Suppressor macrophage treated with lipopolysaccharide for 4 hours (primary cell): ENCODE data around the gene CITED4.

Source experiments
- DNase-seq: peaks from one replicate; pipeline ENCODE4 v3.0.0-alpha.2; 2020

The CITED4 gene

DNA sequence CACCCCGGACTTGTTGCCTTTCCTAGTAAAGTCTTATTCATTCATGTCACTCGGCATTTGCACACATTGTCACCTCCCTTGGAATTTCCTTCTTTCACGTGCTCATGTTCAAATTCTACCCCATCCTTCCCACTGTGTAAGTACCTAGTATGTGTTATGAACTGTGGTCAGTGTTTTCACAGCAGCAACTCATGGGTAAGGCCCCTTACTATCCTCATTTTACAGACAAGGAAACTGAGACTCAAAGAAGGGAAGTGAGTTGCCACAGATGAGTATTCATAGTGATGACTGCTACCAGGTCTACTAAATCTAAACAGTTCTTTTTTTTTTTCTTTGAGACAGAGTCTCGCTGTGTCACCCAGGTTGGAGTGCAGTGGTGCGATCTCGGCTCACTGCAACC lies 10.5 kb downstream of the CITED4 start:
- DNase-seq = peak; percentile 35

DNA sequence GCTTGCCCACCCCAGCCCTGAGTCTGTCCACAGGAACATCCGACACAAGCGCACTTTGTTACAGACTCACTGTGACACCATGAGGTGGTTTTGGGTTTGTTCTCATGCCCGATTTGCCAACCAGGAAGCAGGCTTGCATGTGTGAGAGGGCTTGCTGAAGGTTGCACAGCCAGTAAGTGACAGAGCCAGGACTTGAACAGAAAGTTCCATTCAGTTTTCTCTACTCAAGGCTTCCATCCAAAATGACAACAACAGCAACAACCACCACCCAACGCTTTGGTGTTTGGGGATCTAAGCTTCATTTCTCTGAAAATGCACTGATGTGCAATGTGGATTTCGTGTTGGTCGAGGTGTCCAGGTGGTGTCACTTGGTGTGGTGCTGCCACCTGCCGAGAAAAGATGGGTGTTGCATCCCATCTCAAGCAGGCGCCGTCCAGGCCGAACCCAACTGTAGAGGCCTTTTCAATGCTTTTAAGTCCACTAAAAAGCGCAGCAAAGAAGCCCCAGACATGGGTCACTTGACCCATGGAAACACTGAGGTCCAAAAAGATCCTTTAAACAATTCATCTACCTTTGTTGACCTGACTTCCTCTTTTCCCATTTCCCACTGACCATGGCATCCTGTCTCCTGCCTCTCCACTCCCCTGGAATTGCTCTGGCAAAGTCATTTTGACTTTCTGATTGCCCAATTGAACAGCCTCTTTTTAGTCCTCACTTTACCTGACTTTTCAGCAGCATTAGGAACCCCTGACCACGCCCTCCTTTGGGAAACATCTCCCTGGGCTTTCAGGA lies 12.2 kb downstream of the CITED4 start:
- DNase-seq = peak; percentile 72

DNA sequence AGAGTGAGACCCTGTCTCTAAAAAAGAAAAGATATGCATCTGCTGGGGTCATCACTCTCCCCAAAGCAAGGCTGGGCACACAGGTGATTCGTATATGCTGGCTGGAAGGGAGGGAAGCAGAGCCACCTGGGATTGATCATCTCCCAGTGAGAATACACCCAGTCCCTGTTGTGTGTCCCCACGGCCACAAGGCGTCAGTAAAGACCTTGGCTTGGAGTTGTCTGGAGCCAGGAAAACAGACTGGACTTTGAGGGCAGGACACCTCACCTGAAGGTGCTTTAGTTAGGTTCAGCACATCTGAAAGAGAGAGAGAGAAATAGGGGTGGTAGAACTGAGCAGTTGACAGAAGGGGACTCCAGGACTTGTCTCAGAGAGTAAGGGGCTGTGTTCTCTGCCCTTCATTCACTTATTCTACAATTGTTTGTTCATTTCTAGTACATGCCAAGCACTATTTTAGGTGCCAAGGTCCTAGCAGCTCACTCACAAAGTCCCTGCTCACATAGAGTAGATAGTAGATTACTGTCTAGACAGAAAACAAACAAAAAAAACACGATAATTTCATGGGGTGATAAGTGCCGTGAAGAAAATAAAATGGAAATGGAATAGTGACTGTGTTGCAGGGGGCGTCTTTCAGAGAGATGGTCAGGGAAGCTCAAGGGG lies 13.5 kb downstream of the CITED4 start:
- DNase-seq = peak; percentile 71

DNA sequence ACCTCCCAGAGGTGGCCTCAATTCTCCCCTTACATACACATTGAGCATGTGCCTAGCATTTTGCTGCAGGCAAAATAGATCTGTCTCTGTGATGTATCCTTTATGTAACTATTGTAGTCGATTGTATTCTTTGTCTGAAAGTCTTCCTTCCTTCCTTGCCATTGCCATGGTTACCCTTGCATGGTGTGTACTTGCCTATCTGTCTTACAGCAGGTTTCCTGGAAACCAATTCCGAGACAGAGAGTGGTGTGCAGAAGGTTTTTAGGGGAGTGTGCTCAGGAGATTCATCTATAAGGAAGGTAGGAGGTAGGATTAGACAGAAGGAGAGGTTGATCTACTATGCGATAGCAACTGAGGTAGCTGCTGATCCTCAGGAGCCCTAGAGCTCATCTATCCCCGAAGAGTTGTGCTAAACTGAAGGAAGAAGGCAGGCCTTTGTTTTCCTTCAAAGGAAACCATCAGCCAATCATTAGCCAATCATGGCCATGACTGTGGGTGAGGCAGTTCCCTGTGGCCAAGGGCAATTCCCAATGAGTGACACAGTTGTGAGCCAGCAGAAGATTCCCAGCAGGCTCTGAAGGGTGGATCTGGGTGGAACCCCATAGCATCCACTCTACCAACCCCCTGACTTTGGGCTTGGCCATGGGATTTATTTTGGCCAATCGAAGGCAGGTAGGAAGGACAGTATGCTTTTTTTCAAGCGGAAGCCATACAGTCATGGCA lies 15.0 kb downstream of the CITED4 start:
- DNase-seq = no peak

DNA sequence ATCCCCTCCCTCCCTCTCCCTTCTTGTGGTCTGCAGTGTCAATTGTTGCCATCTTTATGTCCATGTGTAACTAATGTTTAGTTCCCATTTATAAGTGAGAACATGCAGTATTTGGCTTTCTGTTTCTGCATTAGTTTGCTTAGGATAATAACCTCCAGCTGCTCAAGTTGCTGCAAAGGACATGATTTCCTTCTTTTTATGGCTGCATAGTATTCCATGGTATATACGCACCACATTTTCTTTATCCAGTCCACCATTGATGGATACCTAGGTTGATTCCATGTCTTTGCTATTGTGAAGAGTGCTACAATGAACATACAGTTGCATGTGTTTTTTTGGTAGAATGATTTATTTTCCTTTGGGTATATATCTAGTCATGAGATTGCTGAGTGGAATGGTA lies 16.3 kb downstream of the CITED4 start:
- no peak for DNase-seq

DNA sequence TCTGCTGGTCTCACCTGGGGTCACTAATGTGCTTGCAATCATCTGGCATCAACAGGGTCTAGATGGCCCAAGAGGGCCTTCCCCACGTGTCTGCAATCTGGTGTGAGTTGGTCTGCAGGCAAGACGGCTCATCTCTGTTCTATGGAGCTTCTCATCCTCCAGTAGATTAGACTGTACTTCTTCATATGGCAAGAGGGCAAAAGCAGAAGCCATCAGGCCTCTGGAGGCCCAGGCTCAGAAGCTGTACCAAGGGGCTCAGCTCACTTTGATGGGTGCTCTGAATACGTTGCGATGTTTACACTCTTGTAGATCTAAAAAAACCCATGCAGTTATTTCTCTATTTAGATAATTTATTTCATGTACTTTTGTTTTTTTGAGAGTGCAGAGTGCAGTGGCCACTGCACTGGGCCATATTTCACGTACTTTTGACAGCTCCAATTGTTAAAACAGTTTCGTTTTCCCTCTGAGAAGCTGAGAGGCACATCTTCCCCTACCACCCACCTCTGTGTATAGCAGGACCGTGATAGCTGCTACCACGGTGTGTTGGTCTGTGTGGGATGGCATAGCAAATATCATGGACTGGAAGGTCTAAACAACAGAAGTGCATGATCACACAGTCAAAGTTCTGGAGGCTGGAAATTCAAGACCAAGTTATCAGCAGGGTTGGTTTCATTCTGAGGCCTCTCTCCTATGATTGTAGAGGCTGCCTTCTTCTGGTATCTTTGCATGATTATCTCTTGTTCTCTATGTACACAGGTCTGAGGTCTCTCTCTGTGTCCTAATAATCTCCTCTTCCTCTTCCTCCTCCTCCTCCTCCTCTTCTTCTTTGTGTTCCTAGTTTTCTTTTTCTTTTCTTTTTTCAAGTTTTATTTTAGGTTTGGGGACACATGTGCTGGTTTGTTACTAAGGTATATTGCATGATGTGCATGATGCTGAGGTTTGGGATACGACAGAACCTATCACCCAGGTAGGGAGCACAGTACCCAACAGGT lies 17.0 kb downstream of the CITED4 start:
- peak; percentile 32 for DNase-seq

DNA sequence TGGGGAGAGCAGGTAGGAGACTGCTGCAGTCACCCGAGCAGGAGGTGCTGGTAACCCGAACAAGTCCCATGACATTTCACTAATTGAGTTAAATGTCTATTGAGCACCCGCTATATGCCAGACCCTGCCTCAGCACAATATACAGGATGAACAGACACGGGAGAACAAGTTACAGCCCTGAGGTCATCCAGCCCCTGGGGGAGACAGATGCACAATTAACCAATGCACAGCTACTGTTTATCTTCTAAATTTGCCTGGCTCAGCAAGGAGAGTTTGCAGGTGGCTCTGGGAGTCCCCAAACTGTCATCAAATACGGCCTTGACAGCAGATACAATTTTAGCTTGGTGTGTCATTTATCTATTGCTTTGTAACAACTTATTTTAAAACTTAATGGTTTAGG lies 18.1 kb downstream of the CITED4 start:
- DNase-seq = no peak

DNA sequence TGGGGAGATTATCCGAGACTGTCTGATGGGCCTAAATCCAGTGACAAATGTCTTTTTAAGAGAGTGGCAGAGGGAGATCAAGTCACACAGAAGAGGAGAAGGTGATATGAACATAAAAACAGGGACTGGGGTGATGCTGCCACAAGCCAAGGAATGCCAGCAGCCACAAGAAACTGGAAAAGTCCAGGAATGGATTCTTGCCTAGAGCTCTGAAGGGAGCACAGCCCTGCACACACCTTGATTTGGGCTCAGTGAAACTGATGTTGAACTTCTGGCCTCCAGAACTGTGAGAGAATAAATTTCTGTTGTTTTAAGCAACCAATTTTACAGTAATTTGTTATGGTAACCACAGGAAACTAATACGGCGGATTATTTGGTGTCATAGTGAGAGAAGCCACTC lies 19.5 kb downstream of the CITED4 start:
- DNase-seq = no peak

DNA sequence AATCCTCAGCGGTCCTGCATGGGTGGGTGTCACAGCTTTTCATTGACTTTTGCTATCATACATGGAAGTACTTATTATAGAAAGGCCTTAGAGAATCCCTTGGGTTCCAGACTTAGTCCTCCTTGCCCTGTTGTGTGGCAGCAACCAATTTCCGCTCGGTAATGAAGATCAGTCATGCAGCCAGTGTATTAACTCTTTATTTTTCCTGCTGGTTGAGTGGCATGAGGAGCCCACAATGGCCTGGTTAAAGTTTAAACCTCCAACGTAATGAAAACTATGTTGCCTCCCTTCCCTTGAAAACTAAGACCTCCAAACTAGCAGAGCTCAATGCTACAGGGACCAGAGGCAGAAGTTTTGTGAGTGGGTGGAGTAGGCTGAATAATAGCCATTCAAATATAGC lies 20.0 kb downstream of the CITED4 start:
- DNase-seq = no peak

DNA sequence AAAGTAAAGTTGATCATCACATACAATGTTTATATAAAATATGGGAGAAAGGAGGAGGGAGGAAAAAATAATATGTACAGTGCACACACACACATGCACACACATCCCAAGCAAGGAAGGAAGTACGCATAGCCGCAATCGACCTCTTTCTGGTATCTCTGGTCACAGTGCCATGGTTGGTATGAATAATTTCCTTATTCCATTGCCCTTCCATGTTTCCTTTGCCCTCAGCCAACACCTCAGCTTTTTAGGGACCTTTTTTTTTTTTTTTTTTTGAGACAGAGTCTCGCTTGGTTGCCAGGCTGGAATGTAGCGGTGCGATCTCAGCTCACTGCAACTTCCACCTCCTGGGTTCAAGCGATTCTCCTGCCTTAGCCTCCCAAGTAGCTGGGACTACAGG lies 20.6 kb downstream of the CITED4 start:
- no peak for DNase-seq

DNA sequence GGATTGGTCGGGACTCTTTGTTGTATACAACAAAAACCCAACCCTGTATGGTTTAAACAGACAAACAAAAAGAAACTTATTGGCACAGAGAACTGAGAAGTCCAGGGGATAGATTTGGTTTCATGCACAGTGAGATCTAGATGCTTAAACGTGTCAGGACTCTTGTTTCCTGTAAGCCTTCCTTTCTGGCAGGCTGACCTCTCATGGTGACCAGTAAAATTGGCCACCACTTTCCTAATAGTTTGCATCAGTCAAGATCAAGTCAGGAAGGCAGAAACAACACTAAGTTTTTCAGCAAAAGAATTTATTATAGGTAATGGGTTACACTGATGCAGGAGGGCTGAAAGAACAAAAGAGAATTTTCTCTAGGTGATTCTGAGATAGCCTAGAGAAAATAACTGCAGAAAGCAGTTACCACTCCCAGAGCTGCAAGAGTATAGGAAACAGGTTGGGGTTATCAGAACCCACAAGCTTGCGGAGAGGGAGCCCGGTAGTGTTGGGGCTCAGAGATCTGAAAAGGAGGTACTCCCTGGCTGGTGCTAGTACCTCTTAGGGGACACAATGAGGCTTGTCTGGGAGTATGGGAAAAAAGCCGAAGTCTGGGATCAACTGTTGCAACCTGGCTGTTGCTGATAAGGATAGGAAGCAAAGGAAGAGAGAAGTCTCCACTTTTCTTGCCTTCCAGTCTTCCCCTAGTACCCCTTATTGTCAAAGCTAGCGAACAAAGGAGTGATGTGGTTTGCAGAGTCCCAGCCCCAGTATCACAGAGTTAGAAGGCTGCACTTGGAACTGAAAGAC lies 21.4 kb downstream of the CITED4 start:
- DNase-seq = no peak

DNA sequence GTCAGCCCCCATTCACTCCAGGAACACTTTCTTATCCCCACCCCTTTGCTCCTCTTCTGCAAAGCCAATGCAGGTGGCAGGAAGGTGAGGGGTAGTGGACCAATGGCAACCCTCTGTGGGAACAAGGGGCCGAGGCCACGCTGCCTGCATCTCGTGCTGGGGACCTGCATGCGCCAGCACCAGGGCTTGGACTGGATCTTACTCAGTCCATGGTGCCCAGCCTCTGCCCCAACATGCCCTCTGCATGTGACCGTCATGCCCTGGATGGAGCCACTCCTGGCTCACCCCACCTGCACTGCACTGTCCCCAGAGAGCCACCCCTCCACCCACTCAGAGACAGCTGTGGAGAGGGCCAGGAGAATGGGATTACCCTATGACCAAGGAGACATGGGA lies 22.2 kb downstream of the CITED4 start:
- DNase-seq = no peak

DNA sequence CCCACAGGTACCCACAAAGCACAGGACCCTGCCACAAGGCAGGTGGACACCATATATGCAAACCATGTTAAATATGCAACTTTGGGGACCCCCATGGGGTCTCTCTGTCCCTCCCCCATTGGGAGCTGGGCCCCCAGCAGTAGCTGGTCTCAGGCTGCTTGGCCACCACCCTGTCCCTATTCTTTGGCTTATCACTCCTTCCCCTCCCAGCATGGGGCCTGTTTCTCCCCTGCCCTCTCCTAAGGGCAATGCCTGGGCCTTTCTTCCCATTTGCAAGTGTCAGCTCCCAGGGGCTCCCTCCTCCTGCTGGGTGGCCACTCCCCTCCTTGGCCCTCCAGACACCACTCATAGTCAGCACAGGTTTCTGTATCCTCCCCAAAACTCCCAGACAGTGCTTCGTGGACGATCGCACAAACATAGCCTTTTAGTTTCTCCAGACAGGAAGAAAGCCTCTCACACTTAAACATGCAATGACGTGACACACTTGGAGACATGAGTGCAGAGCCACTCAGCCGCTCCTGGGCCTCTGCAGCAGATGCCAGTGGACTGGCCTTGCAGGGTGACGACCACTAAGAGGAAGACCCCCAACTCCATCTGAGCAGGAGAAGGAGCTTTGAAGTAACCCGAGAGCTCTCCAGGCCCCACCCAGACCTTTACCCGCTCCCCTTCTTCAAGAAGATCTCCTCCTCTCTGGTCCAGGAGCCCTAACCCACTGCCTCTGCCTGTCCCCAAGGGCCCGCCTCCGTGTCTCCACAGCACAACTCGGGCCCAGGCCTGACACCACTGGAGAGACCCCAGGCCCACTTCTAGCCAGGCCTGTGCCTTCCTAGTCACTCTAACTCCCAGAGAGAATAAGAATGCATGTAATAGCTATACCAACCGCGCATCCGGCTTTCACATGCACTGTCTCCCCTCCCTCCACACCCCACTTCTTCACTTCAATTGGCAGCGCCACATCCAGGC lies 22.9 kb downstream of the CITED4 start:
- DNase-seq = no peak

DNA sequence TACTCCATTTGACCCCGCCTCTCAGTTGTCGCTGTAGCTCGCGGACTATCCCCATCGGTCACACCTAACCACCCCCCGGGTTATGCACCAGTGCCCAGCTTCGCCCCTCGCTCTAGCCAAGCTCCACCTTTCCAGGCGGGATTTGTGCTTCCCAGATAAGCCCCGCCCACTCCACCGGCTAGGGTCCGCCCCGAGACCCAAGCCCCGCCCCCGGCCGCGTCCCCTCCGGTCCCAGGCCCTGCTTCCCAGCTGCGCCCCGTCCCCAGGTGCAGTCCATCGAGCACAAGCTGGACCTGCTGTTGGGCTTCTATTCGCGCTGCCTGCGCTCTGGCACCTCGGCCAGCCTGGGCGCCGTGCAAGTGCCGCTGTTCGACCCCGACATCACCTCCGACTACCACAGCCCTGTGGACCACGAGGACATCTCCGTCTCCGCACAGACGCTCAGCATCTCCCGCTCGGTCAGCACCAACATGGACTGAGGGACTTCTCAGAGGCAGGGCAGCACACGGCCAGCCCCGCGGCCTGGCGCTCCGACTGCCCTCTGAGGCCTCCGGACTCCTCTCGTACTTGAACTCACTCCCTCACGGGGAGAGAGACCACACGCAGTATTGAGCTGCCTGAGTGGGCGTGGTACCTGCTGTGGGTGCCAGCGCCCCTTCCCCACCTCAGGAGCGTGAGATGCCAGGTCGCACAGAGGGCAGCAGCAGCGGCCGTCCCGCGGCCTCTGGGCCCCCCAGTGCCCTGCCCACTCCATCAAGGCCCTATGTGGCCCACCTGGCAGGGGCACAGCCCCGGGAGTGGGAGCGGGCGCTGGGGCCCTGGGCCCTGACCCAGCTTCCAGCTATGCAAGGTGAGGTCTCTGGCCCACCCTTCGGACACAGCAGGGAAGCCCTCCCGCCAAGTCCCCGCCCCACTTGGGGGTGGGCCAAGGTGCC lies 23.9 kb downstream of the CITED4 start:
- no peak for DNase-seq

DNA sequence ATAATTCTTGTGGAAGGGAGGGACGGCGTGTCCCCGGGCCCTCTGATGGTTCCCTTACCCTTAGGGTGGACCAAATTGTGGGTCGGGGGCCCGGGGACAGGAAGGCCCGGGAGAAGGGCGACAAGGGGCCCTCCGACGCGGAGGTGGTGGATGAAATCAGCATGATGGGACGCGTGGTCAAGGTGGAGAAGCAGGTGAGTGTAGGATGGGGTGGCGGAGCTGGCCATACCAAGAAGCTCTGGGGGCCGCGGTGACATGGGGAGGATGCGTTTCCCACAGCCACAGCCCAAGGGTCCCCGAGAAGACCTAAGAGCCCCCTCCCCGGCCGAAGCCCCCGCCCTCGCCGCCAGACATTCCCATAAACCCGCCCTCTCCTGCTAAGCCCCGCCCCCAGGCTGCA lies 24.6 kb downstream of the CITED4 start:
- DNase-seq = no peak

DNA sequence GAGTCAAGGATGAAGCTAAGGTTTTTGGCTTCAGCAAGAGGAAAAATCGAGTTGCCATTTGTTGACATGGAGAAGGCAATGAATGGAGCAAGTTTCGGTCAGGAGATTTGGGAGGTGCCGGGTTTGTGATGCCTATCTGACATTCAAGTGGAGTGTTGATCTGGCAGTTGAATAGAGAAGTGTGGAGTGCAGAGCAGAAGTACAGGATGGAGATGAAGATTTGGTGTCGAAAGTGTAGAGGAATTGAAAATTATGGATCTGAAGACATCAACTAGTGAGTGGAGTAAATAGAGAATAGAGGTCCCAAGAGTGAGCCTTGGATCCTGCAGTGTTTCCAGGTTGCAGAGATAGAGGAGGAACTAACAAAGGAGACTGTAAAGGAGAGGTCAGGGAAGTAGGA lies 25.9 kb downstream of the CITED4 start:
- no peak for DNase-seq

DNA sequence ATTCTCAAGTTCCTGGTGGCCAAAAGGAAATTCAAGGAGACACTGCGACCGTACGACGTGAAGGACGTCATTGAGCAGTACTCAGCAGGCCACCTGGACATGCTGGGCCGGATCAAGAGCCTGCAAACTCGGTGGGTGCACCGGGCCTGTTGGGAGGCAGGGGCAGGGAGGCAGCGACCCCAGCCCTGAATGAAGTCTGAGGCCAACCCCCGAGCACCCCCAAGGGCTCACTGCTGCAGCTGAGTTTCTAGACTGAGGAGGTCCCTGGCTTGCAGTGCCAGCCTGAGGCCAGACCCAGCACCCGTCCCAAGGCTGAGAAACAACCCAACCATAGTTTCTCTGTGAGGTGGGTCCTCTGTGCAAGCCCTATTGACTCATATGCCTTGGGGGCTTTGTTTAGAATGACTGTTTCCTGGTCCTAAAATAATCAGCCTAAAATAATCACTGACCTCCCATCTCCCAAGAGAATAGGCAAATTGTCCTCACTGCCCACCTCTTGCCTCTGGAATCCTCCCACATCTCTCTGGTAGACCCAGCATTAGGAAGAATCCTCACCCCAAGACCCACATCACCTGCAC lies 27.1 kb downstream of the CITED4 start:
- no peak for DNase-seq

DNA sequence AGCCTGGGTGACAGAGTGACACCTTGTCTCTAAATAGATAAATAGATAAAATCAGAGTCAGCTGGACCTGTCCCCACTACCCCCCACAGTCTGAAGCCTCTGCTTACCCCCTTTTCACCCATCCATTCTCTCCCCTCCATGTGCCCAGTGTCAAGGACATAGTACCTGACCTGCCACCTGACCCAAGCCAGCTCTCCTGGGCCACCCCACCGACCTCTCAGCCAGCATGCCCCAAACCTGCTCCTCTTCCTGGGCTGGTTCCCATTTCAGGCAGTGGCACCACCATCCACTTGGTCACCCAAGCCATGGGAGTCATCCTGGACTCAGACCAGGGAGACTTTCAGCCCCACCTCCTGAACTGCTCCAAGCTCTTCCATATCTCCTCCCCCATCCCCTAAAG lies 28.2 kb downstream of the CITED4 start:
- DNase-seq = no peak
